Astrocyte (in vitro differentiated cells and primary cell): ENCODE data around the gene LHX2. TPM values are rescaled to one million over a fixed set of nuclear protein-coding genes. Genes with fewer than 3 reads are reported as not detected.

ENCODE experiments used
- DNase-seq: peaks from one replicate; pipeline ENCODE4 v3.0.0-alpha.2; 2010; ENCODE audit warnings: low read depth
- FAIRE-seq: peaks from 2 replicates; lab custom pipeline; 2011; peaks lifted over from hg19 to GRCh38; lab: Jason Lieb, UNC
- H2AFZ ChIP-seq: 2 replicates; pipeline ENCODE4 v1.6.0; 2012; ENCODE audit warnings: low read depth, low read length, inconsistent platforms
- H3K27ac ChIP-seq: 2 replicates; pipeline ENCODE4 v1.5.1; 2011; ENCODE audit warnings: low read depth, low read length, inconsistent platforms
- H3K27me3 ChIP-seq: 2 replicates; pipeline ENCODE4 v1.6.0; 2011; ENCODE audit warnings: low read length, inconsistent platforms; ENCODE audit not compliant: insufficient read depth
- H3K36me3 ChIP-seq: 2 replicates; pipeline ENCODE4 v1.5.1; 2011; ENCODE audit warnings: low read length, inconsistent platforms; ENCODE audit not compliant: insufficient read depth
- H3K4me1 ChIP-seq: 2 replicates; pipeline ENCODE4 v1.5.1; 2011; ENCODE audit warnings: low read length, inconsistent platforms; ENCODE audit not compliant: insufficient read depth
- H3K4me2 ChIP-seq: 2 replicates; pipeline ENCODE4 v1.6.0; 2012; ENCODE audit warnings: low read length, inconsistent platforms
- H3K4me3 ChIP-seq: 2 replicates; pipeline ENCODE4 v1.5.1; 2011; ENCODE audit warnings: low read depth, mild to moderate bottlenecking, low read length, inconsistent platforms; ENCODE audit not compliant: insufficient read depth
- H3K79me2 ChIP-seq: 2 replicates; pipeline ENCODE4 v1.6.0; 2012; ENCODE audit warnings: mild to moderate bottlenecking, low read length, inconsistent platforms; ENCODE audit not compliant: insufficient read depth
- H3K9ac ChIP-seq: 2 replicates; pipeline ENCODE4 v1.6.0; 2012; ENCODE audit warnings: mild to moderate bottlenecking, low read length, inconsistent platforms
- H3K9me3 ChIP-seq: 2 replicates; pipeline ENCODE4 v1.5.1; 2012; ENCODE audit warnings: low read depth, mild to moderate bottlenecking, low read length, inconsistent platforms; ENCODE audit not compliant: insufficient read depth
- H4K20me1 ChIP-seq: 2 replicates; pipeline ENCODE4 v1.6.0; 2012; ENCODE audit warnings: low read length, inconsistent platforms; ENCODE audit not compliant: insufficient read depth
- H3K27ac Mint-ChIP-seq: one replicate; pipeline ENCODE4 v1.8.0; 2021; ENCODE audit warnings: mild to moderate bottlenecking, mixed read lengths; ENCODE audit not compliant: unreplicated experiment
- H3K27me3 Mint-ChIP-seq: one replicate; pipeline ENCODE4 v1.8.0; 2021; ENCODE audit warnings: low read depth, mixed read lengths; ENCODE audit not compliant: unreplicated experiment
- H3K36me3 Mint-ChIP-seq: one replicate; pipeline ENCODE4 v1.8.0; 2021; ENCODE audit warnings: low read depth, mixed read lengths; ENCODE audit not compliant: unreplicated experiment
- H3K4me1 Mint-ChIP-seq: one replicate; pipeline ENCODE4 v1.8.0; 2021; ENCODE audit warnings: low read depth, mixed read lengths; ENCODE audit not compliant: unreplicated experiment
- H3K4me3 Mint-ChIP-seq: one replicate; pipeline ENCODE4 v1.8.0; 2021; ENCODE audit warnings: mild to moderate bottlenecking, moderate library complexity, mixed read lengths; ENCODE audit not compliant: unreplicated experiment
- H3K9me3 Mint-ChIP-seq: one replicate; pipeline ENCODE4 v1.8.0; 2021; ENCODE audit warnings: mild to moderate bottlenecking, mixed read lengths; ENCODE audit not compliant: unreplicated experiment
- CTCF ChIP-seq: IDR thresholded peaks from 2 replicates; pipeline ENCODE4 v1.5.1; 2011; ENCODE audit warnings: low read depth, mild to moderate bottlenecking, inconsistent platforms, low read length, moderate library complexity; ENCODE audit not compliant: insufficient read depth
- EZH2 ChIP-seq: IDR thresholded peaks from 2 replicates; pipeline ENCODE4 v1.6.1; 2012; ENCODE audit warnings: mild to moderate bottlenecking, low read length, inconsistent platforms; ENCODE audit not compliant: insufficient read depth
- total RNA-seq: library from RNA; stranded (reverse); gene quantifications from 2 replicates; pipeline ENCODE4 v1.2.1, GENCODE V29; 2021

The LHX2 gene
- total RNA-seq, 1 donor from 2014 or later, result 0.14 TPM

- H3K36me3 ChIP-seq, result no peaks in the 10 kb centered on the region
- no peak overlapping the region for H3K9ac ChIP-seq
- Mint-ChIP-seq H3K9me3 (no peaks in the 10 kb centered on the region), H3K4me1 (peaks cover 21% of the 10 kb centered on the region), H3K4me3 (peak overlapping the region; percentile 8), H3K27me3 (peaks cover 12% of the 10 kb centered on the region), H3K27ac (peak overlapping the region; percentile 75), H3K36me3 (no peaks in the 10 kb centered on the region)
- H3K27me3 ChIP-seq, result peaks cover 5% of the 10 kb centered on the region
- TF ChIP-seq EZH2 (no peak), CTCF (no peak)
- H2AFZ ChIP-seq, result no peak overlapping the region
- peaks cover 3% of the 10 kb centered on the region for H3K9me3 ChIP-seq
- peak overlapping the region; percentile 52 for H3K4me2 ChIP-seq
- FAIRE-seq (peak; percentile 45), DNase-seq (peak; percentile 54)
- H3K4me3 ChIP-seq, result no peak overlapping the region
- peaks cover 13% of the 10 kb centered on the region for H3K4me1 ChIP-seq
- no peaks in the 10 kb centered on the region for H4K20me1 ChIP-seq
- H3K27ac ChIP-seq, result no peak overlapping the region
- H3K79me2 ChIP-seq, result no peaks in the 10 kb centered on the region
Measured at GRCh38 chr9:124079176-124079925, 67.8 kb downstream of the LHX2 start.

DNA sequence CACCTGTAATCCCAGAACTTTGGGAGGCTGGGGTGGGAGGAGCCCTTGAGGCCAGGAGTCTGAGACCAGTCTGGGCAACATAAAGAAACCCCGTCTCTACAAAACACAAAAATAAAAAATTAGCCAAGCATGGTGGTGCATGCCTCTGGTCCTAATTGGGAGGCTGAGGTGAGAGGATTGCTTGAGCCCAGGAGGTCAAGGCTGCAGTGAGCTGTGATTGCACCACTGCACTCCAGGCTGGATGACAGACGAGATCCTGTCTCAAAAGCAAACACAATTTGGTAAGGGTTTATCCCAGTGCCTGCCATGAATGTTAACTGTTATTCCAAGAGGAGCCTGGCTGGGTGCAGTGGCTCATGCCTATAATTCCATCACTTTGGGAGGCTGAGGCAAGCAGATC lies 71.1 kb downstream of the LHX2 start:
- H3K4me3 Mint-ChIP-seq, result no peak overlapping the region
- FAIRE-seq (no peak), DNase-seq (no peak)
- Histone ChIP-seq H3K36me3 (no peaks in the 10 kb centered on the region), H3K4me3 (no peak overlapping the region), H3K4me1 (peaks cover 13% of the 10 kb centered on the region), H3K79me2 (no peaks in the 10 kb centered on the region), H3K9me3 (no peaks in the 10 kb centered on the region), H3K27ac (no peak overlapping the region), H3K9ac (no peak overlapping the region), H2AFZ (no peak overlapping the region), H4K20me1 (no peaks in the 10 kb centered on the region), H3K27me3 (peaks cover 4% of the 10 kb centered on the region), H3K4me2 (no peak overlapping the region)
- TF ChIP-seq CTCF (no peak), EZH2 (no peak)
- H3K27ac Mint-ChIP-seq, result no peak overlapping the region
- peaks cover 11% of the 10 kb centered on the region for H3K9me3 Mint-ChIP-seq
- H3K27me3 Mint-ChIP-seq, result peaks cover 27% of the 10 kb centered on the region
- H3K4me1 Mint-ChIP-seq, result peaks cover 21% of the 10 kb centered on the region
- peaks cover 2% of the 10 kb centered on the region for H3K36me3 Mint-ChIP-seq

Other genes with a start within 250 kb of the LHX2 start
- 12.7 and 13.1 TPM in 2 replicates for gene DENND1A, start 81.6 kb upstream of the LHX2 start, total RNA-seq
- gene NEK6, start 246.2 kb downstream of the LHX2 start, total RNA-seq, result 55.7 and 76.8 TPM in 2 replicates